Stimulated activated CD4-positive, alpha-beta T cell treated with anti-CD3 and anti-CD28 coated beads, Interleukin-1b, Interleukin-23, amount 100 ng/mL, for 24 hours (primary cell): Measurements from ENCODE around the gene CUX1.
"Not testable (repeated sequence)": the region's sequence is repeated elsewhere in the genome, so short reads cannot be mapped to it uniquely, and the experiment has no call there.

Source experiments
- DNase-seq, 4 experiments: peaks; one replicate each; pipeline ENCODE4 v3.0.0-alpha.2; 2020; ENCODE audit warnings: low read depth in 4 of 4, low spot score in 1 of 4

Gene CUX1

DNA sequence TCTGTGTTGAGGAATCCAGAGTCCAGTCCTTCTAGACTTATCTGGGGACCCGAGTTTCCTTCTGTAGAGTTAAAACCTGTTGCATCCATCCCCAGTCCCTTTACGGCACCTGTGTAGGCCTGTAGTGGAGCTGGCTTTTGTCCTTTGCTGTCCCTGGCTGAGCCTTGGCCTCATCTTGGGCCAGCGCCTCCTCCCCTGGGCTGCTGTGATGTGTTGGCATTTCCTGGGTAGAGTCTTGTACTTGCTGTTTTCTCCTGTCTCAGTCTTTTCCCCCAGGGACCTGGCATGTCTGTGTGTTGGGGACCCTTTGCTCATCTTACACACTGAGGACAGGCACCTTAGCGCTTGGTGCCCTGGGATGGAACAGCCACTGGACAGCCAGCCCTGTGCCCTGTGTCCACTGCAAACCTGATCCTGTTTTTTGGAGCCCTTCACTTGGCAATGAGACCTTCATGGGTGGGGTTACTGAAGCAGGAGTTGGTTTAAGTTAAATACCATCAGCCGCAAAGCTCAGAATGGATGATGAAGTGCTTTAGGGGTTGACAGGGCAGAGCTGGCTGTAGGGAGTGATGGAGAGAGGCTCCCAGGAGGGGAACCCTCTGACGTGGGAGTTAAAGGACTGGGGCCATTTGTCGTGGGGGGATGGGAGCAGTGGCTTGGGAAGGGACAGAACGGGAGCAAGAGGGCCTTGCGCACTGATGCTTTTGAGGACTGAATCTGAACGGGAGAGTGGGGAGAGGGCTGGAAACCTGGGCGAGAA lies 50.9 kb downstream of the CUX1 start:
- no peak for DNase-seq

GRCh38 chr7:101869026-101869900 lies 51.8 kb downstream of the CUX1 start:
- no peak for DNase-seq

DNA sequence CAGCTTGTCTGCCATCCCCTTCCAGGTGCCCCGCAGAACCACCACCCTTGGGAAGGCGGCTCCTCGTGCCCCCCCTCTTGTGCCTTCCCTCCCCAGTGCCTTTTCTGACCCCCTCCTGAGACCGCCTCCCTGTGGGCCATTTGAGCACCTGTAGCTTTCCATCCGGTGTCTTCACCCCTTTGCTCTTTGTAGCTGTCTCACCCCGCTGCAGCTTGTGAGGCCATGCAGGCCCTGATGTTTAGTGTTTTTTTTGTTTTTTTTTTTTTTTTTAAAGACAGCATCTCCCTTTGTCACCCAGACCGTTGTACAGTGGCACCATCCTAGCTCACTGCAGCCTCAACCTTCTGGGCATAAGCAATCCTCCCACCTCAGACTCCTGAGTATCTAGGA lies 52.5 kb downstream of the CUX1 start:
- no peak for DNase-seq

DNA sequence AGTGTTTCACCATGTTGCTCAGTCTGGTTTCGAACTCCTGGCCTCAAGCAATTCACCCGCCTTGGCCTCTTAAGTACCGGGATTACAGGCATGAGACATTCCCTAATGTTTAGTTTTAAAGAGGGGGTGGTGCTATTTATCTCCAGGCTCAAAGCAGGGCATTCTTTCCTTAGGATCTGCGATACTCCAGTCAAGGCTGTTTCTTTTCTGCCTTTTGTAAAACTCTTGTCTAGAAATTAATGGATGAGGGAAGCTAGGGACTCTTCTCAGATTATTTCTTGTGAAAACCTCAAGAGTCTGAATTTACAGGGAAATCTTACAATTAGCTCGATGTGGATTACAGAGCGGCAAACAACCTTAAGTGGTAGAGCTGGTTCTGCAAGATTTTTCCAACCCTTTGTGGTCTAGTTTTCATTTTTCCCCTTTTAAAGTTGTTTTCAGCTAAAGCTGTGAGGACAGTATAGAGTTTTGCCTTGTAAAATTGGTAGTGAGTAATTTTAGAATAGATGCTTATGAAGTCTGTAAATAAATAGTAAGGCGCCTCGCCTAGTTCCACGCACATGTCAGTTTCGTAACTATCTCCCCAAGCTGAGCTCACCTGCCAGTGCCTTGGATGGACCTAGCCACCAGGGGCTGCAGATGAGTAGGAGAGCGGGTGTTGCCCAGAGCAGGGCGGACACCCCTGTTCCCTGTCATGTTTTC lies 53.1 kb downstream of the CUX1 start:
- no peak for DNase-seq

DNA sequence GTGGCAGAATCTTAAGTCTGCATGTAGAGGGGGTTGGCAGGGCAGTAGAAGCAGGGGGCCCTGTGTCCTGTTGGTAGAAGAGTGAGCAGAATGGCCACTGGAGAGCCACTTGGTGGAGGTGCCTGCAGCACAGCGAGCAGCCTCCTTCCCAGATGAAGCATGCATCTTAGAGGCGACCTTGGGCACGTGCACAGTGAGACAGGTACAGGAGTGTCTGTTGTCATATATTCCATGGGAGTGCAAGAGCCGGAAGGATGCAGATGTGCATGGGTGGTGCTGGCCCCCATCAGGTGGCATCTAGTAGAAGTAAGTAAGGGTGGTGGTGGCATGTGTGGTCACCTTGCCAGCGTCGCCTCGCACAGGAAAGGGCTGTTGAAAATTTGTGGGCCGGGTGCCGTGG lies 53.9 kb downstream of the CUX1 start:
- no peak for DNase-seq

DNA sequence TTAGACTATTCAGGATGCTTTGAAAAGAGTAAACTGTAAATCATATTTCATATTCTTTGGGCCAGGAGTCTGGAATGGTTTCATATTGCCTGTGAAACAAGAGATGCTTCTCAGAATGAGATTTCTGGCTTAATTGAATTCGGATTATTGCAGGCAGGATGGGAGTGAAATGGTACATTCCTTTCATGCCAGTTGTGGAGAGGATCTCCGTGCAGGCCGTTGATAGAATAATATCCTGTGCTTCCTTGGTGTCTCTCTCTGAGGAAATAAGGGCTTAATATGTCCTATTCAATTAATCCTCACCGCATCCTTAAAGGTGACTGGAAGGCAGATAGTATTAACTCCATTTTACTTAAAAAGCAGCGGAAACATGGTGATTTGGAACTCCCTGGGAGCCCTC lies 56.6 kb downstream of the CUX1 start:
- no peak for DNase-seq

DNA sequence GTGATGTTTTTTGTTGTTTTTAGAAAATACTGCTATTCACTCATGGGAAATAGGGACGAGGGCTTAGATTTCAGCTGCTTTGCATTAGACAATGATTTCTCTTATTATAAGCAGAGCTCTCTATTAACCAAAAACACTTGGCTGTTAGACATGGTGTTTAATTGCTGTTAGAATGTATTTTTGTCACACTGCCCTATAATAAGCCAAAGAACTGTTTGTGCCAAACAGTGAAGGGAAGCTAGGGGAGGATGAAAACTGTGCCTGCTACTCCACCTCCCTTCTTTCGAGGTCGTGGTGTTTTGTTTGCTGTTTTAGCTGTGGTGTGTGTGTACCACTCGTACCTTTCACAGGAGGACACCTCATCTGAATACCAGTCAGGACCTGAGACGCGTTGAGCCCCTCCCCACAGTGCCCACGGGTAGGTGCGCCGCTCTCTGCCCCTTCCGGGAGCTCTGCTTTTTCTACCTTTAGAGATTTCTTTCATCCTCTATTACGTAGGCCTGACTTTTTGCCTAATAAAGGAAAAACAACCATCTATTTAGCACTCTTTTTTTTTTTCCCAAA lies 57.9 kb downstream of the CUX1 start:
- no peak for DNase-seq

- DNase-seq = no peak
These were observed 60.6 kb downstream of the CUX1 start for GRCh38 chr7:101877882-101878591.

DNA sequence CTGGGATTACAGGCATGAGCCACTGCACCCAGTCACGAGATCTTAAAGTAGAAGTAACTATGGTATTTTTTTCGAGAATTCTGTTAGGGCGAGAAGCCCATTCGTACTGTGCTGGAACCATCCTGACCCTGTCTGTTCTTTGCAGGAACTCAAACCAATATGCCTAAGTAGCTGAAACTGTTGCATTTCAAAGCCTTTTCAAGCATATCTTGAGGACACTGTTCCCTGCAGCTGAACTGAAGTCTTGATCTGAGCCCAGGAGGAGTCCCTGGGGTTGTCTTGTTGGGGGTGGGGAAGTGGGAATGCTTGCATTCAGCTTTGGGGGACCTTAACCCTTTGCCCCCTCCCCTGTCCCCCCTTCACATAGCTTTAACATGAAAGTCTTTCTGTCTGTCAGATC lies 61.5 kb downstream of the CUX1 start:
- no peak for DNase-seq

- DNase-seq = no peak
These were observed 62.1 kb downstream of the CUX1 start for GRCh38 chr7:101879565-101879964.

GRCh38 chr7:101880282-101881054 lies 63.0 kb downstream of the CUX1 start:
- DNase-seq = no peak

DNA sequence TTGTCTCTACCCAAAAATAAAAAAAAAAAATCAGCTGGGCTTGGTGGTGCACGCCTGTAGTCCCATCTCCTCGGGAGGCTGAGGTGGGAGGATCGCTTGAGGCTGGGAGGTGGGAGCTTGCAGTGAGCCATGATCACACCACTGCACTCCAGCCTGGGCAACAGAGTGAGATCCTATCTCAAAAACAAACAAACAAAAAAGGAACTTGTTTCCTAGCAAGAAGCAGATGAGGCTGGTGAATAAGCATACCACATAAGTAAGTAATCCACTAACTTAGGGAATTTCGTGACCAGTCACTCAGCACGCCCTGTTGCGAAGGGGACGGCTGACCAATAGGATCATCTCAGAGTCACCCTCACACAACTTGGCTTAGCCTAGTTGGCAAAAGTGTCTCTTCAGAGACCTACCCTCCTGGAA lies 64.6 kb downstream of the CUX1 start:
- no peak for DNase-seq

- no peak for DNase-seq
These were observed 65.5 kb downstream of the CUX1 start for GRCh38 chr7:101882595-101883564.

DNA sequence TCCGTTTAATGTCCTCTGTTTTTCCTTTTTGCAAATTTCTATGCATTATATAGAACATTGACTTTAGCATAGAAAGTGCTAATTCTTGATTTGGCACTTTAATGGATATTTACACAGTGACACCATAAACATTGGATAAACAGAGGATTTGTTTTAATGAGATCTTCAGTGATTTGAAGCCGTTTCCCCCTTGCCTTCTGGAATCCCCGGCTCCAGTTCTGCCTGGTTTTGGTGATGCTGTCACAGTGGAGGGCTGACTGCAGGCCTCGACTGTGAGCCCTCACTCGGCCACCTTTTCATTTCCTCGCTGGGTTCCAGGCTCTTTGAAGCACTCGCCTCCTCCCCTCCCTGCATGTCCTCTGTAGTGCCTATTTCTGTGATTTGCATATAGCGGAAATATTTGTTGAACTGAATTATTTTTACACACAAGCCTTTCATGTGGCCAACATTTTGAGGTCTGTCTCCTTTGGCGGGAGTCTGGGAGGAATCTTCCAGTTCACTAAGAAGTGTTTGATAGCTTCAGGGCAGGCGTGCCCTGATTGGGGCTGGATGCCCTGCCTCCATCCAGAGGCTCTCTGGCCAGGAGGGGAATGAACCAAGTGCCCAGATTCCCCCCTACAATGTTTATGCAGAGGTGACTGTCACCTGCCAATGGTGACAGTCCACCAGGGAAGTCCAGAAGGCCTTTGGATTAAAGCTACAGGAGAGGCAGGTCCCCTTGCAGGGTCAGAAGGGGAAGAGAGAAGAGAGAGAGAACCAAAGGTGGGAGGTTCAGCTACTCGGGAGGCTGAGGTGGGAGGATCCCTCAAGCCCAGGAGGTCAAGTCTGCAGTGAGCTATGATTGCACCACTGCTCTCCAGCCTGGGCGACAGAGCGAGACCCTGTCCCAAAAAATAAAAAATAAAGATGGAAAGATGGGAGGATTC lies 67.5 kb downstream of the CUX1 start:
- peak in 1 of 4 experiments; percentile 1 for DNase-seq

DNA sequence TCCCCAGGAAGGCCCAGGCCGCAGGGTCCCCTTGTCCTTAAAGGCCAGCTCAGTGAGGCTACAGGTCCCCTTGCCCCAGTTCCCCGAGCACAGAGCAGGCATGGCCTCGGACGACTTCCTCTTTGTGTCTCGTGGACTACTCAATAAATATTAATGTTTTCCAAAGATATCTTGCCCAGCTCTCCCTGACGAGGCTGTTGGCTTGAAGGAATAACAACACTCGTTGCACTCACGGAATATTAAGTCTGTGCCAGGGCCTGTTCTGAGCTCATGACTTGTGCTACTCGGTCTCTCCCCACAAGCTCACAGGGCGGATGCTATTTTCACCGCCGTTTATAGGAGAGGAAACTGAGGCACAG lies 68.2 kb downstream of the CUX1 start:
- DNase-seq = no peak

DNA sequence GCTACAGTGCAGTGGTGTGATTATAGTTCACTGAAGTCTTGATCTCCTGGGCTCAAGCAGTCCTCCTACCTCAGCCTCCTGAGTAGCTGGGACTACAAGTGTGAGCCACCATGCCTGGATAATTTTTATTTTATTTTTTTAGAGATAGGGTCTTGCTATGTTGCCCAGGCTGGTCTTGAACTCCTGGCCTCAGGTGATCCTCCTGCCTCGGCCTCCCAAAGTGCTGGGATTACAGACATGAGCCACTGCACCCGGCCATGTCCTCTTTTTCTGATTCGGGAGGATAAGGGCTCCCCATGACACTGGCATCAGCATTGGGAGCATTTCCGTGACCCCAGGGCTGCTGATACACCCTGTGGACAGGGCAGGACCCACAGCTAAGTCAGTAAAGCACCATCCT lies 69.9 kb downstream of the CUX1 start:
- DNase-seq = not testable (repeated sequence)

DNA sequence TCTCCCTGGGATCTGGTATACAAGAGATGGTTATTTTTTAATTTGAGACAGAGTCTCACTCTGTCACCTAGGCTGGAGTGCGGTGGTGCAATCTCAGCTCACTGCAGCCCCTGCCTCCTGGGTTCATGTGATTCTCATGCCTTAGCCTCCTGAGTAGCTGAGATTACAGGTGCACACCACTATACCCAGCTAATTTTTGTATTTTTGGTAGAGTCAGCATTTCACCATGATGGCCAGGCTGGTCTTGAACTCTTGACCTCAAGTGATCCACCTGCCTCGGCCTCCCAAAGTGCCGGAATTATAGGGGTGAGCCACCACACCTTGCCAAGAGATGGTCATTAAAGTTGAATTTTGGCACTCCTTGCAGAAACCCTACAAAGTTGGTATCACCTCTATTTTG lies 71.1 kb downstream of the CUX1 start:
- DNase-seq = not testable (repeated sequence)
